Left lung (tissue), 10 donors: ENCODE results near the gene TMEM130. TPM values are rescaled to one million over a fixed set of nuclear protein-coding genes. Genes with fewer than 3 reads are reported as not detected.

Source experiments
- ATAC-seq: fragments of 200-7000 bp; cut with Tn5 transposase; one replicate; pipeline ENCODE4 v1.9.1; 2020; ENCODE audit warnings: moderate library complexity
- DNase-seq, 4 donors: peaks; one replicate each; pipeline ENCODE4 v3.0.0-alpha.2; 2013 to 2020
- H3K27ac ChIP-seq, 2 donors: fragments of 200-600 bp; sonication (generic) in 1 of 2; one replicate each; pipeline versions ENCODE4 v1.5.0 to v1.8.0; 2020 to 2021
- H3K27me3 ChIP-seq, 2 donors: fragments of 200-600 bp; sonication (generic) in 1 of 2; one replicate each; pipeline versions ENCODE4 v1.5.0 to v1.8.0; 2020 to 2021
- H3K36me3 ChIP-seq, 2 donors: fragments of 200-600 bp; sonication (generic) in 1 of 2; one replicate each; pipeline versions ENCODE4 v1.5.0 to v1.8.0; 2020 to 2021
- H3K4me1 ChIP-seq, 2 donors: fragments of 200-600 bp; one replicate each; pipeline ENCODE4 v1.8.0; 2021
- H3K4me3 ChIP-seq, 2 donors: fragments of 200-600 bp; sonication (generic) in 1 of 2; one replicate each; pipeline versions ENCODE4 v1.5.0 to v1.8.0; 2020 to 2021; ENCODE audit warnings: mild to moderate bottlenecking in 1 of 2
- H3K9me3 ChIP-seq, 2 donors: fragments of 200-600 bp; sonication (generic) in 1 of 2; one replicate each; pipeline versions ENCODE4 v1.5.0 to v1.8.0; 2020 to 2021
- CTCF ChIP-seq, 2 donors: fragments of 200-600 bp; sonication (generic) in 1 of 2; IDR thresholded peaks; one replicate each; pipeline versions ENCODE4 v1.5.0 to v1.8.0; 2021; ENCODE audit warnings: antibody characterized with exemption in 2 of 2
- intact Hi-C, 2 donors: fragments of 100-400 bp; cut with DNase I; formaldehyde crosslinking; loops; one replicate each; pipeline versions ENCODE4 v1.11.2 to v1.14.2; 2022
- polyA plus RNA-seq, 6 donors: library from polyadenylated mRNA; unstranded; fragments of 120-200 nt; gene quantifications; one replicate each; pipeline ENCODE4 v1.2.1, GENCODE V29; 2013; ENCODE audit not compliant: insufficient read length in 6 of 6
- total RNA-seq, 2 donors: library from RNA; stranded (reverse); fragmentation: NEBNext Ultra II Directional; extraction: Animal tissue kit (Norgen Biotek cat#: 25700); gene quantifications; one replicate each; pipeline ENCODE4 v1.2.1, GENCODE V29; 2021
- donor health status: DM: no; HTN: yes; CAD: no.
- donor health status: DM: no; HTN: no; CAD: no.

Gene TMEM130
- total and polyA plus RNA-seq, 8 donors, result 0.17 to 1.5 (median 0.32) TPM

- peak; percentile 22 to 58 for TF ChIP-seq CTCF (IDR thresholded peaks at IDR 0.05)
- Histone ChIP-seq H3K9me3 (no peaks in the 10 kb centered on the region), H3K36me3 (no peaks in the 10 kb centered on the region), H3K27ac (no peak overlapping the region), H3K4me3 (no peak overlapping the region), H3K4me1 (no peaks in the 10 kb centered on the region), H3K27me3 (peaks cover 0 to 20% of the 10 kb centered on the region in 2 donors)
- no peak for DNase-seq
- ATAC-seq, result peak; percentile 27
- intact Hi-C loops, result no loop called here
These were observed 38.1 kb downstream of the TMEM130 start for GRCh38 chr7:98831641-98832221.

DNA sequence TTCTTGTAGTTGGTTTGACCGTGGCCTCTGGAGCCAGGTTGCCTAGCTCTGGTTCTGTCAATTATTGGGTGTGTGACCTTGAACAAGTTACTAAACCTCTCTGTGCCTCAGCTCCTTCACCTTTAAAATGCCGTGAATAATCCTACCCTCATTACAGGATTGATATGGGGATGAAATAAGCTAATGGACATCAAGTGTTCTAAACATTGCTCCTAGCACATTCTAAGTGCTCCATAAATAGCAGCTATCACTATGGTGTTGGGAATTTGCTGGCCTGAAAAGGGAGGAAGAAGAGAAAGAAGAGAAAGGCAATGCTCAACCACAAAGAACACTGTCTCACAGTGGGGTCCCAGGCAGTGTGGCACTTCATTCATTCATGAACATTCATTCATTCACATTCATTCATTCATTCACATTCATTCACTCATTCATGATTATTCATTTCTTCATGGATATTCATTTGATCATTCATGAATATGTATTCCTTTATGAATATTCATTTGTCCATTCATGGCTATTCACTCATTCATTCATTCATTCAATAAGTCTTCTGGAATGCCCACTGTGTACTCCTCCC, 38.8 kb downstream of the TMEM130 start:
- H3K27ac ChIP-seq, result no peak overlapping the region
- ATAC-seq, result no peak
- H3K36me3 ChIP-seq, result no peaks in the 10 kb centered on the region
- intact Hi-C loops, result no loop called here
- no peak for DNase-seq
- H3K4me1 ChIP-seq, result no peaks in the 10 kb centered on the region
- no peak for TF ChIP-seq CTCF (IDR thresholded peaks at IDR 0.05)
- H3K27me3 ChIP-seq, result peaks cover 0 to 20% of the 10 kb centered on the region in 2 donors
- H3K4me3 ChIP-seq, result no peak overlapping the region
- no peaks in the 10 kb centered on the region for H3K9me3 ChIP-seq

- Histone ChIP-seq H3K4me1 (no peaks in the 10 kb centered on the region), H3K27me3 (peaks cover 0 to 14% of the 10 kb centered on the region in 2 donors), H3K27ac (no peak overlapping the region), H3K36me3 (no peaks in the 10 kb centered on the region), H3K9me3 (no peaks in the 10 kb centered on the region), H3K4me3 (no peak overlapping the region)
- no peak for DNase-seq
- ATAC-seq, result no peak
- intact Hi-C loops, result no loop called here
- TF ChIP-seq CTCF (IDR thresholded peaks at IDR 0.05), result no peak
These were observed 41.4 kb downstream of the TMEM130 start for GRCh38 chr7:98828368-98828767.

DNA sequence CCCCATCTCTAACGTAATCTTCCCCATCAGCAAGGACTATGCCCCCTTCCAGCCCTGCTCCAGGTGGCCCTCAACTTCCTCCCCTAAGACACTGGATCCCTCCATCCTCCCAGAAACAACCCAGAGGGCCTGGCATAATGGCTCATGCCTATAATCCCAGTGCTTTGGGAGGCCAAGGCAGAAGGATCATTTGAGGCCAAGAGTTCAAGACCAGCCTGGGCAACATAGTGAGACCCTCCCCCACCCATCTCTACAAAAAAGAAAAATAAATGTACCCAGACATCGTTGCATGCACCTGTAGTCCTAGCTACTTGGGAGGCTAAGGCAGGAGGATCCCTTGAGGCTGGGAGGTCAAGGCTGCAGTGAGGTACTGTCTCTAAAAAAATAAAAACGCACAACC, 42.6 kb downstream of the TMEM130 start:
- Histone ChIP-seq H3K4me1 (no peaks in the 10 kb centered on the region), H3K9me3 (no peaks in the 10 kb centered on the region), H3K4me3 (no peak overlapping the region), H3K27ac (no peak overlapping the region), H3K27me3 (peaks cover 0 to 14% of the 10 kb centered on the region in 2 donors), H3K36me3 (no peaks in the 10 kb centered on the region)
- intact Hi-C loops, result no loop called here
- DNase-seq (no peak), ATAC-seq (no peak)
- no peak for TF ChIP-seq CTCF (IDR thresholded peaks at IDR 0.05)

GRCh38 chr7:98826811-98827231, 43.0 kb downstream of the TMEM130 start:
- no peaks in the 10 kb centered on the region for H3K4me1 ChIP-seq
- ATAC-seq (no peak), DNase-seq (no peak)
- no peaks in the 10 kb centered on the region for H3K36me3 ChIP-seq
- H3K9me3 ChIP-seq, result no peaks in the 10 kb centered on the region
- no peak for TF ChIP-seq CTCF (IDR thresholded peaks at IDR 0.05)
- peaks cover 0 to 14% of the 10 kb centered on the region in 2 donors for H3K27me3 ChIP-seq
- no peak overlapping the region for H3K27ac ChIP-seq
- no peak overlapping the region for H3K4me3 ChIP-seq
- intact Hi-C loops, result no loop called here
